B cell (primary cell): ENCODE results near the gene PLXNB1. TPM values are rescaled to one million over a fixed set of nuclear protein-coding genes. Genes with fewer than 3 reads are reported as not detected.

Experiments
- ATAC-seq: fragments of 200-7000 bp; cut with Tn5 transposase; one replicate; pipeline ENCODE4 v1.10.0; 2021; ENCODE audit warnings: low read depth, mild to moderate bottlenecking, moderate number of reproducible peaks, moderate library complexity
- CTCF ChIA-PET: fragments of 350-600 bp; sonication (Branson Sonifier 250); formaldehyde crosslinking; loops from one replicate; lab custom pipeline; 2021; ENCODE audit warnings: antibody characterized with exemption, inconsistent platforms; lab: Charles Lee
- POLR2A ChIA-PET: fragments of 350-600 bp; sonication (Branson Sonifier 250); formaldehyde crosslinking; loops from one replicate; lab custom pipeline; 2021; ENCODE audit warnings: antibody characterized with exemption; lab: Charles Lee
- DNase-seq: peaks from one replicate; pipeline ENCODE4 v3.0.0; 2013
- H2AFZ ChIP-seq: 2 replicates; pipeline ENCODE4 v1.6.1; 2012; ENCODE audit warnings: mild to moderate bottlenecking, low read depth, low read length; ENCODE audit not compliant: insufficient read depth, poor library complexity, severe bottlenecking
- H3K27ac ChIP-seq, 2 donors: 1 replicate in 1 of 2; 2 replicates in 1 of 2; pipeline ENCODE4 v1.5.1; 2012 to 2013; ENCODE audit warnings: low read length in 2 of 2, mild to moderate bottlenecking in 2 of 2, moderate library complexity in 1 of 2
- H3K27me3 ChIP-seq, 4 experiments: fragments of 200-600 bp in 1 of 4; sonication (generic) in 1 of 4; replicated peaks in 1 of 4; 1 replicate in 2 of 4; 2 replicates in 2 of 4; pipeline versions ENCODE4 v1.6.1 to v1.7.0; 2013 to 2016; ENCODE audit warnings: low read length in 3 of 4, mild to moderate bottlenecking in 2 of 4, mixed read lengths in 1 of 4, moderate library complexity in 1 of 4; ENCODE audit not compliant: insufficient read depth in 4 of 4, control insufficient read depth in 3 of 4; ENCODE audit errors: control extremely low read depth in 1 of 4
- H3K36me3 ChIP-seq, 2 experiments: replicated peaks in 1 of 2; 1 replicate in 1 of 2; 2 replicates in 1 of 2; pipeline versions ENCODE4 v1.6.1 to v1.7.1; 2013; ENCODE audit warnings: low read length in 1 of 2; ENCODE audit not compliant: insufficient read depth in 2 of 2, control insufficient read depth in 1 of 2; ENCODE audit errors: control extremely low read depth in 1 of 2, extremely low read depth in 1 of 2
- H3K4me1 ChIP-seq, 2 donors: fragments of 200-600 bp in 1 of 2; sonication (generic) in 1 of 2; 1 replicate in 1 of 2; 2 replicates in 1 of 2; pipeline versions ENCODE4 v1.5.1 to v1.6.1; 2013 to 2017; ENCODE audit warnings: low read length in 2 of 2; ENCODE audit not compliant: control insufficient read depth in 2 of 2, insufficient read depth in 2 of 2
- H3K4me2 ChIP-seq: replicated peaks from 2 replicates; pipeline ENCODE3; 2012; ENCODE audit warnings: mild to moderate bottlenecking, low read depth, low read length; ENCODE audit not compliant: poor library complexity, severe bottlenecking
- H3K4me3 ChIP-seq, 5 experiments: fragments of 200-600 bp in 1 of 5; sonication (generic) in 1 of 5; 1 replicate in 3 of 5; 2 replicates in 2 of 5; pipeline versions ENCODE4 v1.5.1 to v1.7.0; 2011 to 2016; ENCODE audit warnings: low read length in 4 of 5, mild to moderate bottlenecking in 4 of 5, low read depth in 2 of 5, control low read depth in 1 of 5, moderate library complexity in 1 of 5; ENCODE audit not compliant: insufficient read depth in 1 of 5; ENCODE audit errors: control extremely low read depth in 1 of 5, extremely low read depth in 1 of 5
- H3K79me2 ChIP-seq: fragments of 200-600 bp; sonication (generic); one replicate; pipeline ENCODE4 v1.6.0; 2016; ENCODE audit warnings: low read length; ENCODE audit not compliant: control insufficient read depth, insufficient read depth
- H3K9ac ChIP-seq: fragments of 200-600 bp; sonication (generic); 2 replicates; pipeline ENCODE4 v1.6.1; 2017; ENCODE audit warnings: mild to moderate bottlenecking, low read length, moderate library complexity
- H3K9me3 ChIP-seq, 3 donors: one replicate each; pipeline versions ENCODE4 v1.6.1 to v1.7.1; 2013; ENCODE audit warnings: low read length in 2 of 3; ENCODE audit not compliant: control insufficient read depth in 2 of 3, insufficient read depth in 1 of 3; ENCODE audit errors: control extremely low read depth in 1 of 3
- H4K20me1 ChIP-seq: 2 replicates; pipeline ENCODE4 v1.6.0; 2012; ENCODE audit warnings: mild to moderate bottlenecking, low read length; ENCODE audit not compliant: insufficient read depth, control insufficient read depth, poor library complexity, severe bottlenecking
- H3K27ac Mint-ChIP-seq: one replicate; pipeline ENCODE4 v1.8.0; 2021; ENCODE audit warnings: mixed read lengths
- H3K27me3 Mint-ChIP-seq: one replicate; pipeline ENCODE4 v1.8.0; 2021; ENCODE audit warnings: mixed read lengths
- H3K4me1 Mint-ChIP-seq: one replicate; pipeline ENCODE4 v1.8.0; 2021; ENCODE audit warnings: mixed read lengths
- H3K4me3 Mint-ChIP-seq: one replicate; pipeline ENCODE4 v1.8.0; 2021; ENCODE audit warnings: mixed read lengths
- H3K9me3 Mint-ChIP-seq: one replicate; pipeline ENCODE4 v1.8.0; 2022; ENCODE audit warnings: mixed read lengths; ENCODE audit not compliant: insufficient read depth
- EZH2 ChIP-seq: IDR thresholded peaks from 2 replicates; pipeline ENCODE4 v1.6.1; 2012; ENCODE audit warnings: borderline replicate concordance, low read depth, mild to moderate bottlenecking, moderate library complexity, low read length; ENCODE audit not compliant: insufficient read depth, poor library complexity, severe bottlenecking
- WGBS: methylation state at CpG from one replicate; pipeline ENCODE4 v1.1.5; 2013; ENCODE audit warnings: missing lambda C conversion rate; ENCODE audit not compliant: insufficient coverage; 5-methylcytosine and 5-hydroxymethylcytosine counted together
- intact Hi-C: fragments of 100-400 bp; cut with micrococcal nuclease; formaldehyde crosslinking; loops from one replicate; pipeline ENCODE4 v1.10.0; 2022
- polyA plus RNA-seq: library from polyadenylated mRNA; depleted of rRNA; stranded (reverse); fragments of >200 nt; gene quantifications from 2 replicates; pipeline ENCODE4 v1.2.3, GENCODE V29; 2012
- total RNA-seq, 2 donors: library from RNA; stranded (reverse); fragments of 120-200 nt in 1 of 2; gene quantifications; 1 replicate in 1 of 2; 2 replicates in 1 of 2; pipeline versions ENCODE4 v1.2.3 to v1.2.4, GENCODE V29; 2013 to 2022
- TF ChIP-seq, protein P1 (sequence below): fragments of 200-600 bp; IDR thresholded peaks from one replicate; pipeline ENCODE4 v1.8.0; 2022; ENCODE audit warnings: antibody characterized with exemption, mild to moderate bottlenecking

Gene PLXNB1
- total and polyA plus RNA-seq, 2 donors (not counting 1 experiment from before 2014, with no cell fraction given), result 0.95 to 5.0 TPM

DNA sequence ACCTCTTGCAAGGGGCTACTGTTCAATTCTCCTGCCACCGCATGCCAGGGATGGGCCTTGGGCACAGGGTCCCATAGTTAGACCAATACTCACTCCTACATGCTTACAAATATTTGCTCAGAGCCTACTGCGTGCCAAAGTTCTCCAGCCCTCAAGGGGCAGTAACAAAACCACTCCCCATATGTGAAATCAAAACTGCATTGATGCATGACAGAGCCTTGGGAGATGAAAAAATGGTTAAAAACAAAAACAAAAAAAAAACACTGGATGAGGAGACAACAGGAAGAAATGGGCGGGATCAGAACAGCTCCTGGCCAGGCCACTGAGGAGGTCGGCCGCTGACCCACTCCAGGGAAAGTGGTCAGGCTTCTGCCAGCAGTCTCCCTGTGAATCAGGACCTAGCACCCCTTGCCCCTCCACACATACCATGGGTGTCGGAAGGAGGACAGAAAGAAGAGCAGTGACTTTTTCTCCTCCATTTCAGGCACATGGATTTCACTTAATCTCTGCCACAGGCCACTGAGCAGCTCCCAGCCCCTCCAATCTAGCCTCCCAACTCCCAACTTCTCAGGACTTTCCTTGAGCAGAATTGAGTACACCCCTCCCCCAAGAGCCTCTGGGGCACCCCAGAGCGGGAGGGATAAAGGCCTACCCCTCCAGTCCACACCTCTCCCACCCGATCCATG, 2.8 kb downstream of the PLXNB1 start:
- no peaks in the 10 kb centered on the region for H4K20me1 ChIP-seq
- Mint-ChIP-seq H3K27me3 (peaks cover 16% of the 10 kb centered on the region), H3K9me3 (no peaks in the 10 kb centered on the region), H3K4me1 (peaks cover 12% of the 10 kb centered on the region), H3K4me3 (peak overlapping the region; percentile 23), H3K27ac (no peak overlapping the region)
- no peak for TF ChIP-seq EZH2
- TF ChIP-seq, protein P1, sequence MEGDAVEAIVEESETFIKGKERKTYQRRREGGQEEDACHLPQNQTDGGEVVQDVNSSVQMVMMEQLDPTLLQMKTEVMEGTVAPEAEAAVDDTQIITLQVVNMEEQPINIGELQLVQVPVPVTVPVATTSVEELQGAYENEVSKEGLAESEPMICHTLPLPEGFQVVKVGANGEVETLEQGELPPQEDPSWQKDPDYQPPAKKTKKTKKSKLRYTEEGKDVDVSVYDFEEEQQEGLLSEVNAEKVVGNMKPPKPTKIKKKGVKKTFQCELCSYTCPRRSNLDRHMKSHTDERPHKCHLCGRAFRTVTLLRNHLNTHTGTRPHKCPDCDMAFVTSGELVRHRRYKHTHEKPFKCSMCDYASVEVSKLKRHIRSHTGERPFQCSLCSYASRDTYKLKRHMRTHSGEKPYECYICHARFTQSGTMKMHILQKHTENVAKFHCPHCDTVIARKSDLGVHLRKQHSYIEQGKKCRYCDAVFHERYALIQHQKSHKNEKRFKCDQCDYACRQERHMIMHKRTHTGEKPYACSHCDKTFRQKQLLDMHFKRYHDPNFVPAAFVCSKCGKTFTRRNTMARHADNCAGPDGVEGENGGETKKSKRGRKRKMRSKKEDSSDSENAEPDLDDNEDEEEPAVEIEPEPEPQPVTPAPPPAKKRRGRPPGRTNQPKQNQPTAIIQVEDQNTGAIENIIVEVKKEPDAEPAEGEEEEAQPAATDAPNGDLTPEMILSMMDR, result no peak
- ChIA-PET POLR2A (no interaction called here), CTCF (interaction anchor here (1.5 kb wide), 1 partner anchor 9 kb away, joined by 7 read pairs; no protein-coding TSS in a partner anchor)
- H3K4me1 ChIP-seq, result peaks cover 6 to 9% of the 10 kb centered on the region in 2 donors
- H3K79me2 ChIP-seq, result no peaks in the 10 kb centered on the region
- H3K9ac ChIP-seq, result no peak overlapping the region
- no peak for ATAC-seq
- H3K9me3 ChIP-seq, result peaks cover 0 to 3% (median 0%) of the 10 kb centered on the region in 3 donors
- peaks cover 0 to 9% (median 3%) of the 10 kb centered on the region in 4 experiments for H3K27me3 ChIP-seq
- H3K36me3 ChIP-seq, result peaks cover 0 to 1% of the 10 kb centered on the region in 2 experiments
- no peak for DNase-seq
- no peak overlapping the region for H2AFZ ChIP-seq
- intact Hi-C loops, result no loop called here
- no peak overlapping the region for H3K4me3 ChIP-seq
- WGBS, result 96% methylated on average over 7 of the region's 8 CpGs
- H3K27ac ChIP-seq, result no peak overlapping the region
- H3K4me2 ChIP-seq, result no peak overlapping the region

DNA sequence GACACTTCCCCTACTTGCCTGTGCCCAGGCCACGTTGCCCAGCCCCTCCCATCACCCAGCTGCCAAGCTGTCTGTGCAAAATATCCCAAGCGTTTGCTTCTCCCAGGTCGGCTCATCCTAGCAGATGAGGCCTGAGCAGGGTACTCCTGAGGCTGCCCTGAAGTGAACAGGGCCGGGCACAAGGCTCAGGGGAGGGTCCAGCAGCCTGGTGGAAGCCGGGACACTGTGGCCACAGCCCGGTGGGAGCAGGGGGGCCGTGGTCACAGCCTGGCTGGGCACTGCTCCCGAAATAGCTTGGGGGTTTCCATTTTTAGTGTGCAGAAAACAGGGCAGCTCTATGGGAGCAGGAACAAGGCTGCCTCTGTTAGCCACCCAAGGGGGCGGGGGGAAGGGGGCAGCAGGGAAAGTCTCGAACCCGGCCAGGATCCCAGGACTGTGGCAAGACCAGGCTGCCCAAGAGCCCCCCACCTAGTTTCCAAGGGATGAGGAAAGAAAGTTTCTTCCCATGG, 3.4 kb downstream of the PLXNB1 start:
- 82% methylated on average over 11 of the region's 11 CpGs for WGBS

More for the DNA sequence above, 3.4 kb downstream of the PLXNB1 start:
- ATAC-seq (no peak), DNase-seq (no peak)
- Histone ChIP-seq H3K27me3 (peaks cover 0 to 9% (median 3%) of the 10 kb centered on the region in 4 experiments), H4K20me1 (no peaks in the 10 kb centered on the region), H3K27ac (no peak overlapping the region), H3K4me1 (peaks cover 6 to 9% of the 10 kb centered on the region in 2 donors), H3K4me3 (no peak overlapping the region), H3K9ac (no peak overlapping the region), H3K79me2 (no peaks in the 10 kb centered on the region), H2AFZ (no peak overlapping the region), H3K36me3 (no peaks in the 10 kb centered on the region), H3K4me2 (no peak overlapping the region), H3K9me3 (peaks cover 0 to 3% (median 0%) of the 10 kb centered on the region in 3 donors)
- Mint-ChIP-seq H3K27ac (no peak overlapping the region), H3K27me3 (peaks cover 16% of the 10 kb centered on the region), H3K4me1 (peaks cover 12% of the 10 kb centered on the region), H3K9me3 (no peaks in the 10 kb centered on the region), H3K4me3 (no peak overlapping the region)
- TF ChIP-seq EZH2, result no peak
- TF ChIP-seq, protein P1, result no peak
- intact Hi-C loops, result no loop called here
- POLR2A ChIA-PET, result no interaction called here
- CTCF ChIA-PET, result interaction anchor here (1.5 kb wide), 1 partner anchor 10 kb away, joined by 7 read pairs; no protein-coding TSS in a partner anchor
